GM18507 (cell line): ENCODE results near the gene RCL1.

Experiments
- DNase-seq: peaks from one replicate; pipeline ENCODE4 v3.0.0; 2011; ENCODE audit warnings: low read depth; ENCODE audit not compliant: insufficient read length; ENCODE audit errors: extremely low spot score
- FAIRE-seq: peaks from 2 replicates; lab custom pipeline; 2011; peaks lifted over from hg19 to GRCh38; lab: Jason Lieb, UNC

The RCL1 gene

GRCh38 chr9:4836676-4837075 is 43.9 kb downstream of the RCL1 start:
- no peak for DNase-seq
- FAIRE-seq = no peak

- no peak for DNase-seq
- no peak for FAIRE-seq
Observed at GRCh38 chr9:4837261-4838188, 44.8 kb downstream of the RCL1 start.

DNA sequence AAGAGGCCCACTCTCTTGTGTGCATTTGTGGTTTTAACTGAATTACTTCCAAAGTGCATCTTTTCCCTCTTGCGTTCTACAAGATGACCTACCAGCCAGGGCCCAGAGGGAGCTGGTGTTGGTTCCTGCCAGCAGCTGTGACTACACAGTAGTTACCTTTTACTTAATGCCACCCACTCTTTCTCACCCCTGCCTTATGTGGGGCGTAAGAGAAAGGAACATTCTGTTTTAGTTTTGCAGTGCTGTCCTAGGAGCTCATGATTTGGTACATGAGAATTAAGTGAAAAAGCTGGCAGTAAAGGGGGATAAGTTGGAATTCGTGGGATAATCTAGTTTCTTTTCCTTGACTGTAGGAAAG is 45.4 kb downstream of the RCL1 start:
- DNase-seq (no peak), FAIRE-seq (no peak)

GRCh38 chr9:4839470-4839912 is 46.7 kb downstream of the RCL1 start:
- DNase-seq (no peak), FAIRE-seq (peak; percentile 18)

DNA sequence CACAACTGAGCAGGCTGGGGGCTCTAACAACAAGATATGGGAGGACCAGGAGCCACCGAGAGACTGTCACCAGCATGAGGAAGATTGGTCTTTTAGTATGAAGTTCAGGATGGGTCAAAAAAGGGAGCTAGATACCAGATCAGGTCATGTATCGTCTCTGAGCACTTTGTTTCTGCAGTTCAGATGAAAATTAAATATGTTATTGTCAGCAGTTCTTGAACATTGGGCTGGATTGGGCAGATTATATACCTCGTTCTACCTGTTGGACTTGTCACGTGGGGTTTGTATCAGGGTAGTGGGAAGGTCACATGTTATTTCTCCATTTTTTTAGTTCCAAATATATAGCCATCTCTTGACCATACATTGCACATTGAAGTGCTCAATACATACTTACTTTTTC is 47.3 kb downstream of the RCL1 start:
- DNase-seq (no peak), FAIRE-seq (no peak)

GRCh38 chr9:4842213-4842612 is 49.5 kb downstream of the RCL1 start:
- FAIRE-seq = no peak

GRCh38 chr9:4842734-4843133 is 50.0 kb downstream of the RCL1 start:
- FAIRE-seq (no peak), DNase-seq (no peak)

More at GRCh38 chr9:4842213-4842612, 49.5 kb downstream of the RCL1 start:
- DNase-seq = no peak

DNA sequence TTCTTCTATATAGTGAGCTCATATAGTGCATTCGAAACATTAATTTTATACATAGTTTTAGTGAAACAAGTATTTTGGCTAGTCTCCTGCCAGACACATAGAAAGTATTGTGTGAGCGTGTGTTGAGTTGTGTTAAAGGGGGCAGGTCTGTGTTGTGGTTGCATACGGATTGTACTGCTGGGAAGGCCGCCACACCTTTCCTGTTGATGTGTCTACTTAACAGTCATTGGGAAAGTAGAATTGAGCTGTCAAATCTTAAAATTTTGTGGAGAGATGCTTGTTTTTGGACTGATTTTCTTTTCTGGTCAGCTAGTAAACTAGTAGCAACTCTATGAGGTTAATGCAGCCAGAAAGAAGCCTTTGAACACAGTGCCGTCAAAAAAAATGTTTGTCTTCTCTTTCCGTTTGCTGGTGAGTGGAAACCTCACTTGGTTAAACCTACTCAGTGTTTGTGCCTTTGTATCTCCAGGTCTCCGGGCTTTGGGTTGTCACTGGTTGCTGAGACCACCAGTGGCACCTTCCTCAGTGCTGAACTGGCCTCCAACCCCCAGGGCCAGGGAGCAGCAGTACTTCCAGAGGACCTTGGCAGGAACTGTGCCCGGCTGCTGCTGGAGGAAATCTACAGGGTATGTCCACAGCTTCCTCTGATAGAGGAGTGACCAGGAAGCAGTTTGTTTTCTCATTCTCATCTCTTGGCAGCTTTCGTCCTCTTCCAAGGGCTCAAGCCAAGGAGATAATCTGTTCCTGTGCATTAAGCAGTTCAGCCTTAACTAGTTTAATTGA is 51.5 kb downstream of the RCL1 start:
- DNase-seq (no peak), FAIRE-seq (no peak)

DNA sequence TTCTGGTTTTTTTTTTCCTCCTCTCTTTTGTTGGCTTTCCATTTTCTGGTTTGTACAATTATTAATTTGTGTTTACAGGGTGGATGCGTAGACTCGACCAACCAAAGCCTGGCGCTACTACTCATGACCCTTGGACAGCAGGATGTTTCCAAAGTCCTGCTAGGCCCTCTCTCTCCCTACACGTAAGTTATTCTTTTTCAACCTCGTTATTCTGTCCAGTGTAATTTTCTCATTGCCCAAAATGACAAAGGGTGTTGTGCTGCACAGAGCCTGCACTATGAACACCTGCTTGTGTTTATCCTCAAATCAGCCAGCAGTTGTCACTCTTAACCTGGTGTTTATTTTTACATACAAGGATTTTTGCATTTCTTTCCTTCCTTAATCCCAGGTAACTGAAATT is 56.6 kb downstream of the RCL1 start:
- no peak for DNase-seq
- peak; percentile 12 for FAIRE-seq

GRCh38 chr9:4850603-4851310 is 58.0 kb downstream of the RCL1 start:
- DNase-seq = no peak

DNA sequence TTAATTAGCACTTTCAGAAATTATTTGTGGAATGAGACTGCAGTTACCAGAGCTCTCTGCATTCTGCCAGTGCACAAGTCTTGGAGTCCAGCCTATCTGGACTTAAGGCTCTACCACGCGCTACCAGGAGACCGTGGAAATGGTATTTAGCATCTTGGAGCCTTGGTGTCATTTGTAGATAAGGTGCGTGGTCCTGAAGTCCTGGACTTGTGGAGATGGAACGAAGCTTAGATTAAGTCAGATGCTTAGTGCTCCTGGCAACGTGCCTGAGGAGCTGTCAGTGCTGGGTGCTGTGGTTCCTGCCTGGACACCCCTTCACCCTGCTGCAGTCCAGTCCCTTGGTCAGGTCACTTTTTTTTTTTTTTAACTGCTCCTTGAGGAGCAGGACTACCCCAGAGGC is 59.7 kb downstream of the RCL1 start:
- no peak for FAIRE-seq
- DNase-seq = no peak

More at GRCh38 chr9:4850603-4851310, 58.0 kb downstream of the RCL1 start:
- FAIRE-seq = no peak

DNA sequence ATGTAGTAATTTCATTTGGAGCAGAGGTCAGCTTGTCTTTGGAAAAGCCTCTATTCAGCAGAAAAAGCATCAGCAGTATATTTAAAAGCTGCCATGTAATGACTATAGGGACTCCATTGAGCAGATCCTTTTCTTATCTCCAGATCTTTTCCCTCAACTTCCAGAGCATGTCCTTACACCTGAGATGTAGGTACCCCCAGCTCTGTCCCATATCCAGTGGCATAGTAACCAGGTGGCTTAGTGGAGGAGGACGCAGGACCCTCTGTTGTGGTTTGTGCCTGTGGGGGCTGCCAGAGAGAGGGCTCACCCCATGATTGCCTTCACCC is 61.5 kb downstream of the RCL1 start:
- DNase-seq (no peak), FAIRE-seq (no peak)

DNA sequence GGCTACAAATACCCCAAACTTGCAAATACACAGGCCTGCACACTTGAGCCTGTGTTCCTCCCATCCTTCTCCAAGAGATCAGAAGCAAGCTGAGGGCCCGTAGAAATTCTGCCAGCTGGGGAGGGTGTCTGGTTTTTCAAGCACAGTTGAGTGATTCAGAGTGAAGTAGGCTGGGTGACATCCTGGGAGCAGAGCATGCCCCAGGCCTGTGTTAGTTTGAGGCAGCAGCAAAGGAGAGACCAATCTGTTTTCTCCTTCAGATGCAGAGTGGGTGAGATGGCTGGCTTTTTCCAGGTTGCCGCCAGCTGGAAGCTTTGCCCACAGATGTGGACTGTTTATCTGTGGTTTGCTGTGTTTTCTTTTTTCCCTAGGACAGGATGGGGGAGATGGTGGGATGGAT is 63.1 kb downstream of the RCL1 start:
- FAIRE-seq = no peak

DNA sequence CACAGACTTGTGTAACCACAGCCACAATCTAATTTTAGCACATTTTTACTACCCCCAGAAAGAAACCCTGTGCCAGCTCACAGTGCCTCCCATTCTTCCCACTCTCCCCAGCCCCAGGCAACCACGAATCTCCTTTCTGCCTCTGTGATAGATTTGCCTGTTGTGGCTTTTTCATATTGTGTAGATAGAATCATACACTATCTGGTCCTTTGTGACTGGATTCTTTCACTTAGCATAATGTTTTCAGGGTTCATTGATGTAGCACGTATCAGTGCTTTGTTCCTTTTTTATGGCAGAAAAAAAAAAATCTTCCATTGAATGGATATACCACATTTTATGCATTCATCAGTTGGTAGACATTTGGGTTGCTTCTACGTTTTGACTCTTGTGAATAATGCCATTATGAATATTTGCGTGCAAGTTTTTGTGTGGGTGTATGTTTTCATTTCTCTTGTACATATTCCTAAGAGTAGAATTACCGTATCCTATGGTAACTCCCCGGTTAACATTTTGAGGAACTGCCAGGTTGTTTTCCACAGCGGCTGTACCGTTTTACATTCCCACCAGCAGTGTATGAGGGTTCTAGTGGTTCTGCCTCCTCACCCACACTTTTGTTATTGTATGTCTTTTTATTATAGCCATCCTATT is 64.5 kb downstream of the RCL1 start:
- FAIRE-seq = no peak
- no peak for DNase-seq

More for the DNA sequence above, 63.1 kb downstream of the RCL1 start:
- no peak for DNase-seq

DNA sequence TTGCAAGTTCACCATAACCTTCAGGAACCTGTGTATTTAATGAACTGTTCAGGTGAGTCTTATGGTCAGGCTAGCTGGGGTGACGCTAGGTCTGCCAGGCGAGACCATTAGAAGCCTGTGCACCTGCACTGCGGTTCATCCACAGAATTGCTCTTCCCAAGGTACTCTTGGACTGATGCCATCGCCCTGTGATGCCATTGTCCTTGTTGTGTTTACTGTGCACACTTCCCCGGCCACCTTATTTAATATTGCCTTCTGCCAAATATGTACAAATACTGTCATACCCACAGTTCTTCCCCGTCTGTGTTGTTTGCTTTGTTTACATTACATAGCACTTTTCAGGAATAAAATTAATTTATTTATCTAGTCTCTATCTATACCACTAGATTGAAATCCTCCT is 66.3 kb downstream of the RCL1 start:
- FAIRE-seq = no peak
- DNase-seq = no peak

DNA sequence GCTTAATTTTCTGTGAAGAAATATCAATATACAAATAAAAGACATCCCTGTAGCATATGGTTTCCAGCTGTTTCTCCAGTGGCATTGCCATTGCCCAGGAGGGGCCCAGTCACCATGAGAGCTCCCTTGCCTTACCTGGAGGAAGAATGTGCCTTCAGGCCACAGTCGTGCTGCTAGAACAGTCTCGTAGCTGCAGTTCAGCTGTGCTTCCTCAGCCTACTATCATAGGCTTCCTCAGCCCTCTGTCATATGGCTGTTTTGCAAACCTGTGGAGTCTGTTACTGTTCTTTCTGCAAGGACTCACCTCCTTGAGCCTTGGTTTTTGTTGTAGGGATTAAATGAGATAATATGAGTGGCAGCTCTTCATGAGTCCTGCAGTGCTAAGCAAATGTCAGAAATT is 67.6 kb downstream of the RCL1 start:
- DNase-seq (no peak), FAIRE-seq (no peak)

DNA sequence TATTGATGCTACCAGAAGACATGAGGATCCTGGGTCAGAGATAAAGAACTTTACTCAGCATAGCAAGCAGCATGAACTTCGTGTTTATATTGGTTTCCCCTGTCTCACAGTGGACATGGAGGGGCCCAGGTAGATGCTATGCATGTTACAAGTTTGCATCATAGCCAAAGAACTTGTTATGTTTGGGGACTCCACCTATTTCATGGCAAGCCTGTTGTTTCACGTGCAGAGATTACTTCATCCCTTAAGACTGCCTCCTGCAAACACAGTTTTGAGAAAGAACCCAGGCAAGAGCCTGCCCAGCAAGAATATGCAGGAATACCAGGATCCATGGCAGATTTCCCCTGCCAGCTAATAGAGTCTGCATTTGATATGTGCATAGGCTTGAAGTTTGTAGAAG is 68.4 kb downstream of the RCL1 start:
- DNase-seq (no peak), FAIRE-seq (no peak)

- FAIRE-seq = no peak
- no peak for DNase-seq
Observed at GRCh38 chr9:4861736-4862451, 69.2 kb downstream of the RCL1 start.
